HUES6 (cell line): ENCODE results near the gene TMEM258.

Experiments used
- H3K27ac ChIP-seq: 2 replicates; pipeline ENCODE4 v1.7.0; 2013; ENCODE audit warnings: low read depth, mild to moderate bottlenecking, low read length, inconsistent platforms
- H3K27me3 ChIP-seq: 2 replicates; pipeline ENCODE4 v1.6.1; 2013; ENCODE audit warnings: low read length; ENCODE audit not compliant: control insufficient read depth, insufficient read depth
- H3K36me3 ChIP-seq: 2 replicates; pipeline ENCODE4 v1.6.1; 2013; ENCODE audit warnings: low read length; ENCODE audit not compliant: control insufficient read depth, insufficient read depth
- H3K4me1 ChIP-seq: 2 replicates; pipeline ENCODE4 v1.6.1; 2013; ENCODE audit warnings: low read length; ENCODE audit not compliant: control insufficient read depth, insufficient read depth
- H3K4me3 ChIP-seq: 2 replicates; pipeline ENCODE4 v1.5.1; 2013; ENCODE audit warnings: low read depth, low read length
- H3K9ac ChIP-seq: one replicate; pipeline ENCODE4 v1.6.1; 2013; ENCODE audit warnings: mild to moderate bottlenecking, low read length
- H3K9me3 ChIP-seq: 2 replicates; pipeline ENCODE4 v1.6.1; 2013; ENCODE audit warnings: low read depth, low read length; ENCODE audit not compliant: control insufficient read depth, insufficient read depth

Gene TMEM258

DNA sequence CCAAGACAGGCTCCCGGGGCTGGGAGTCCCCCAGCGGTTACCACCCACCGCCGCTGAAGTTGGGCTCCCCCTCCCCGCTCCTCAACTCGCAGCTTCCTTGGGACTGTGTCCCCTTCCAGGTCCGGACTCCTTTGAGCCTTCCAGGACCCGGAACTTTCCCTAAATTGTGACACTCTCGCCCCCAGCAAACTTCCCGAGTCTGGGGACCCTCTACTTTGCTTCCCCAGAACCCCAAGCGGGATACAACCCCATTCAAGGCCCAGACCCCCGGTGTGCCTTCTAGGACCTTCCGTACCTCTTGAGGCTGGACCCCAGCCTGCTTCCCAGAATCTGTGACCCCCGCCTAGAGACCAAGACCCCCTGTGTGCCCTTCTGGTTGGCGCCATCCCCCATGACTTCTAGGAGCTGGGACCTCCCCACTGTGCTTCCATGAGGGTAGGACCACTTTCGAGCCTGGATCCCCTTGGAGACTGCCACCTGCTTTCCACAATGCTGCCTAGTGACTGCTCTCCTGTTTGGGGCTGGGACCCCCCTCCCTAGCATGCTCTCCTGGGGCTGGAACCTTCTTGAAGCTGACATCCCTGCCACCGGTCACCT is 39.4 kb downstream of the TMEM258 start:
- no peaks in the 10 kb centered on the region for H3K9me3 ChIP-seq
- H3K4me1 ChIP-seq, result peaks cover 72% of the 10 kb centered on the region
- peak overlapping the region; percentile 69 for H3K4me3 ChIP-seq
- peaks cover 29% of the 10 kb centered on the region for H3K27me3 ChIP-seq
- no peak overlapping the region for H3K27ac ChIP-seq
- H3K9ac ChIP-seq, result peak overlapping the region; percentile 66
- no peaks in the 10 kb centered on the region for H3K36me3 ChIP-seq

DNA sequence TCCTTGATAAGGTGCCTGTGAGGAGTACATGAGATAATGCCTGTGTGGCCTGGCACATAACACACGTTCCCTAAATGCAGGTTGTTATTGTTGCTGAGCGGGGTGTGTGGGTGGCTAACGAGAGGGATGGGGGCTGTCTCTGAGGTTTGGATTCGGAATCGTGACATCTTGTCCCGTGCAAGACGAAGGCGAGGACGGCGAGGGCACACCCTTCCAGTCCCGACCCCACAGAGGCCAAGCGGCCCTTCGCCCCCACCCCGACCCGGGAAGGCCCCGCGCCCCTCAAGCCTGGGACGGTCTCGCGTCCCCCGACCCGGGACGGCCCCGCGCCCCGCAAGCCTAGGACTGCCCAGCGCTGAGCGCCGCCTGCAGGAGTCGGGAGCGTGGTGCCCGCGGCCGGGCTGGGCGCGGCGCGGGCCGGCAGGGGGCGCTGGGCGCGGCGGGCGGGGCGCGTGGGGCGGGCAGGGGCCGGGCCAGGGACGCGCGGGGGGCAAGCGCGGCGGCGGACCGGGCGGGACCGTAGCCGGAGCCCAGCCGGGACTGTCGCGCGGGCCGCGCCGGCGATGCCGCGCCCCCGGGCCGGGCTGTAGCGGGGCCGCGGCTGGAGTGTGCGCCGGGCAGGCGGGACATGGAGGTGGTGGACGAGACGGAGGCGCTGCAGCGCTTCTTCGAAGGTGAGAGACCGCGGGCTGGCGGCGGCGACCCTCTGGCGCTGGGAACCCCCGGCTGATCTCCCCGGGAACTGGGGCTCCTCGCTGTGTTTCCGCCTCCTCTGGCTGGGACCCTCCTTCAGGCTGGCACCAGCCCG is 40.1 kb downstream of the TMEM258 start, which contains the start of gene MYRF:
Gene MYRF (plus strand): TSS at position 520 of the 808 bp plus-strand sequence. CDS start 109 bp downstream, at position 629.
- Histone ChIP-seq H3K27me3 (peaks cover 29% of the 10 kb centered on the region), H3K9me3 (no peaks in the 10 kb centered on the region), H3K9ac (peak within 1 kb of the TSS; percentile 66), H3K27ac (no peak within 1 kb of the TSS), H3K4me3 (peak within 1 kb of the TSS; percentile 69), H3K36me3 (no peaks in the 10 kb centered on the region), H3K4me1 (peaks cover 74% of the 10 kb centered on the region)

DNA sequence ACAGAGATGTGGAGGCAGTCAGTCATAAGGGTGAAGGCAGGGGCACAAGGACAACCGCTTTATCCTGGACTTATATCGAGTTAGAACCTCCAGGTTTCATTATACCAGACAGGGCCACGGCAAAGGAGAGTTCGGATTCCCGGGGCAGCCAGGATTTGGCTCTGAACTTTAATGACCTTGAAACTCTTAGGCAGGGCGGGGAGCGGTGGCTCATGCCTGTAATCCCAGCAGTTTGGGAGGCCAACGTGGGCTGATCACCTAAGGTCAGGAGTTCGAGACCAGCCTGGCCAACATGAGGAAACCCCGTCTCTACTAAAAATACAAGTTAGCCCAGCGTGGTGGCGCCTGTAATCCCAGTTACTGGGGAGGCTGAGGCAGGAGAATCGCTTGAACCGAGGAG is 41.0 kb downstream of the TMEM258 start:
- H3K4me3 ChIP-seq, result no peak overlapping the region
- peaks cover 29% of the 10 kb centered on the region for H3K27me3 ChIP-seq
- H3K4me1 ChIP-seq, result peaks cover 66% of the 10 kb centered on the region
- H3K9ac ChIP-seq, result no peak overlapping the region
- H3K36me3 ChIP-seq, result no peaks in the 10 kb centered on the region
- H3K9me3 ChIP-seq, result no peaks in the 10 kb centered on the region
- H3K27ac ChIP-seq, result no peak overlapping the region

DNA sequence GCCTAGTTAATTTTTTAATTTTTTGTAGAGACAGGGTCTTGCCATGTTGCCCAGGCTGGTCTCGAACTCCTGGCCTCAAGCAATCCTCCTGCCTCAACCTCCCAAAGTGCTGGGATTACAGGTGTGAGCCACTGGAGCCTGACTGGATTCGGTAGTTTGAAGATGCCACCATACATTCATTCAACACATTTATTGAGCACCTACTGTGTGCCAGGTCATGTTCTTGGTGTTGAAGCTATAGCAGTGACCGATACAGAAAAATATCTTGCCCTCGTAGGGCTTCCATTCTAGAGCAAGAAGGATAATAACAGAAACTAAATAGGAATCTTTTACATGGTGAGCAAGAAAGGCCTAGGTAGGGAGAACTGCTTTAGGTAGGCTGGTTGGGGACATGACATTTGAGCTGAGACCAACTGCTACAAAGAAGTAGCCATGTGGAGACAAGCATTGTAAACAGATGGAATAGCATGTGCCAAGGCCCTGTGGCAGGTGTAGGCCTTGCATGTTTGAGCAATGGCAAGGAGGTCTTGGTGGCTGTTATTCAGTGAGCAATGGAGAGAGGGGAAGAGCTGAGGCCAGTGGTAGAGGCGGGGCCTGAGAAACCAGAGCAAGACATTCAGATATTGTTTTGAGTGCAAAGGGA is 41.6 kb downstream of the TMEM258 start:
- Histone ChIP-seq H3K4me1 (peaks cover 60% of the 10 kb centered on the region), H3K27me3 (peaks cover 29% of the 10 kb centered on the region)

DNA sequence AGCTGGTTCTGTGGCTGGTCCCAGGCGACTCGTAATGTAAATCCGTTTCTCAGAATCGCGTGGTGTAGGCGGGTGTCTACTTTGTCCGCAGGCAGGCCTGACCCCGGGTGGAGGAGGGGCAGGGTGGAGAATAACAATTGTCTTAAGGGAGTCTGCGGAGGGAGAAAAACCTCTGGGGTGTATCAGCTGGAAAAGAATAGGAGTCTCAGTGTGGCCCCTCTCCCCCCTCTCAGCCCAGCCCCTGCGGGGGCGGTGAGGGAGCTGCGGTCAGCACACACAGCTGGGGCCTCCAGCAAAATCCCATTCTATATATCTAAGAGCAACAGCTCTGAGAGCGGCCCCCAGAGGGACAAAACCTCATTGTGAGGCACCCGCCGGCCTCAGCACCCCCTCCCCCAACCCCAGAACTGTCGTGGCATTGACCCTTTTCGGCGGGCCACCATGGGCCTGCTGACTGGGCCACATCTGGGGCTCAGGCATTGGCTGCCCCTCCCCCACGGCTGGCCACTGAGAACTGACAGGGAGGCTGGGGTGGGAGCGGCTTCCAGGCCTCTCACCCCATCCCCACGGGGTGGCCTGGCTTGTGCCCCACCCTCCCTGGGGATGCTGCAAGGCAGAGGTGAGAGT is 42.7 kb downstream of the TMEM258 start:
- peaks cover 29% of the 10 kb centered on the region for H3K27me3 ChIP-seq
- H3K36me3 ChIP-seq, result no peaks in the 10 kb centered on the region
- peaks cover 50% of the 10 kb centered on the region for H3K4me1 ChIP-seq
- no peaks in the 10 kb centered on the region for H3K9me3 ChIP-seq
- no peak overlapping the region for H3K27ac ChIP-seq
- no peak overlapping the region for H3K4me3 ChIP-seq
- H3K9ac ChIP-seq, result no peak overlapping the region

More for the DNA sequence above, 41.6 kb downstream of the TMEM258 start:
- no peaks in the 10 kb centered on the region for H3K9me3 ChIP-seq
- H3K27ac ChIP-seq, result no peak overlapping the region
- no peaks in the 10 kb centered on the region for H3K36me3 ChIP-seq
- no peak overlapping the region for H3K4me3 ChIP-seq
- H3K9ac ChIP-seq, result no peak overlapping the region

DNA sequence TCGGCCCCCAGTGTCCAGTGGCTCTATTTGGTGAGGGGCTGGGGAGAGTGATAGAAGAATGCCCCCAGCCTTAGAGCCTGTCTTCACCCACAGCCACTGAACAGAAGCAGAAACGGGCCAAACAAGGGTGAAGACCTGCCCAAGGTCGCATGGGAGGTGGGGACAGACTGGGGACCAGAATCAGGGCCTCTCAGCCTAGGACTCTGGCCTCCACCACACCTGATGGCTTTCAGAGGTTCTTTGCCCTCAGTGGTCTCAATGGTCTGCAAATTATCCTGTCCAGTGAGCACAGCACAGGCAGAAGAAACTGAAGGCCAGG is 44.5 kb downstream of the TMEM258 start:
- Histone ChIP-seq H3K4me1 (peaks cover 35% of the 10 kb centered on the region), H3K36me3 (no peaks in the 10 kb centered on the region), H3K27ac (no peak overlapping the region), H3K27me3 (peaks cover 14% of the 10 kb centered on the region), H3K9ac (no peak overlapping the region), H3K9me3 (no peaks in the 10 kb centered on the region), H3K4me3 (no peak overlapping the region)

DNA sequence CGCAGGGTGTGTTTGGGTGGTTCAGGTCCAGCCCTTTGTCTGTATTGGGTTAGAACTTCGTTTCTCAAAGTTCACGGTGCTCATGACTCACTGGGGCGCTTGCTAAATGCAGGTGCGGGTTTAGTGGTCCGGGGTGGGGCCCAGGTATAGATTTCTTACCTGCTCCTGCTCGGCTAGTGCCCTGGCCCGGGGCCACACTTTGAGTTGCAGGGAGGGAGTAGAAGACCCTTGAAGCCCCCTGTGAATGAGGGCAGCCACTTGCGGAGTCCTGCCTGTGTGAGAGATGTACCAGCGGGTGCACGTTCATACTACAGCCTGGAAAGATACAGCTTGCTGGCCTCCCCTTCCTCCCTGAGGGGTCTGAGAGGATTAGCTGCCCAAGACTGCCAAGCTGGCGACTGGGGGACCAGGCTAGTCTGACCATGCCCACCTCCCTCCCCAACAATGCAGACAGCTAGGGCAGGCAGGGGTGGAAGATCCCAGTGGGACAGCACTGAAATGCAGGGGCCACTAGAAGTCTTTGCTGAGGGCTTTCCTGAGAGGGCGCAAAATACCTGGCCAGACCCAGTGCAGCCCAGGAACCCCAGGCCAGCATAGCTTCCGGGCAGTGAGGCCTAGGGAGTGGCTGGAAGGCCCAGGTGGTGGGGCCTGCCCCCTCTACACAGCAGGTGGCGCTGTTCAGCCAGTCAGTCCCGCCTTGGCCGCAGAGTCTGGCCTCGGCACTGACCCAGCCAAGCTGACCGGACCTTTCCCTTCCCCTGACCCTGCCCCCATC is 45.0 kb downstream of the TMEM258 start:
- peaks cover 11% of the 10 kb centered on the region for H3K27me3 ChIP-seq
- H3K9ac ChIP-seq, result peak overlapping the region; percentile 46

DNA sequence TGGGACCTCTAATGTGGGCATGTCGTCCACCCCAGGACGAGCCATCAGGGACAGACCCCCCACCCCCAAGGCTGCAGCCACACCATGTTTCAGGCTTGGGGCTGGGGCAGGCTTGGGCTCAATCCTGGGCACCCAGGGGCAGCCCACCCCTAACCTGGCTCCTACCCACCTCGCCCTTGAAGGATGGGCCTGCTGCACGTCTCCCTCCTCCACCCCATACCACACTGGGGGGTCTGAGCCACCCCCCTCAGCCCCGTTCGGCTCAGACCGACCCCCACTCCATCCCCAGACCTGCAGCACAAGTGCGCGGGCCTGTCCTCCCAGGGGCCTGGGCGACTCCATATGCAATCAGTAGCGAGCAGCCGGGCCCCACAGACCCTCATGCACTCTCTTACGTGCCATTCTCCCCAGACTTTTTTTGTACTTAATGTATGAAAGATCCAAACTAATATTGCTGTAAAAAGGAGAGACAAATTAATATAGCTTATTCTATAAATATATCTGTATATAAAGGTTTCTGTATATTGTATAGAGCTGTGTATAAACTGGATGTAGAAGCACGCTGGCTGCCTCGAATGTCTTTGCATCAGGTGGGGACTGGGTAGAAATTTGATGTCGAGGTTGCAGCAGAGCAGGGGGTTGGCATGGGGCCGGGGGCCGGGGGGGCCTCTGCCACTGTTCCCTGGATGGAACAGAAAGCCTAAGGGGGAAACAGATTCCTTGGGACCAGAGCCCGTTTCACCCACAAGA is 45.8 kb downstream of the TMEM258 start:
- H3K9ac ChIP-seq, result no peak overlapping the region
- peaks cover 7% of the 10 kb centered on the region for H3K36me3 ChIP-seq
- no peak overlapping the region for H3K4me3 ChIP-seq
- H3K27ac ChIP-seq, result no peak overlapping the region
- H3K9me3 ChIP-seq, result no peaks in the 10 kb centered on the region
- peaks cover 5% of the 10 kb centered on the region; the same call in 1 of the 2 replicates for H3K27me3 ChIP-seq
- H3K4me1 ChIP-seq, result peaks cover 30% of the 10 kb centered on the region

More for the DNA sequence above, 45.0 kb downstream of the TMEM258 start:
- H3K4me3 ChIP-seq, result no peak overlapping the region
- H3K27ac ChIP-seq, result no peak overlapping the region
- H3K36me3 ChIP-seq, result peaks cover 1% of the 10 kb centered on the region
- peaks cover 34% of the 10 kb centered on the region for H3K4me1 ChIP-seq
- H3K9me3 ChIP-seq, result no peaks in the 10 kb centered on the region

DNA sequence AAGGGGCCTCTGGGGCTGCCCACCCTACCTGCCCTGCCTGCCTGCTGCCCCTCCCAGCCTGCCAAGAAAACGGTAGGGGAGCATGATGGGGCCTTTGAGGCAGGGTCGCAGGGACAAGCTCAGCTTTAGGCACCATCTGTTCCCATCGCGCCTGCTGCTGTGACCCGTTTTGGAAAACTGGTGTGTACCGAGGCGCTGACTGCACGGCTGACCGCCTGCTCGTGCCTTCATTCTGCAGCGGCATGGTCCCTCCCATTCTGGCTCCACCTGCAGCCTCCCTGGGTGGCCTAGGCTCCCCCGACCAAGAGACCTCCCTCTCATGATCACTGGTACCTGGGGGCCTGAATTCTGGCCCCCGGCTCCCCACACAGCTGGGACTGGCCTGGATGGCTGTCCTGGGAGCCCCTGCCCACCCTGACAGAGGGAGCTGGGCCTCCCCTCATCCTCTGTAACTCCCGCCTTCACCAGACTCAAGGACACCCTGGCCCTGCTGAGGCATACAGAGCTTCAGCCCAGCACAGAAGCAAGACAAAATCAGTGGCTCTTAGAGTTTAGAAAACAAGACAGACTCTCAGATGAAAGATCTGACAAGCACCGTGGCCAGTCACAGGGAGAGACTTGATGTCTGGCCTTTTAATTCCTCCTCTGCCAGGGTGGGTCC is 46.5 kb downstream of the TMEM258 start:
- H3K9me3 ChIP-seq, result no peaks in the 10 kb centered on the region
- peaks cover 30% of the 10 kb centered on the region for H3K4me1 ChIP-seq
- H3K4me3 ChIP-seq, result no peak overlapping the region
- H3K9ac ChIP-seq, result no peak overlapping the region
- peaks cover 11% of the 10 kb centered on the region for H3K36me3 ChIP-seq
- H3K27me3 ChIP-seq, result peaks cover 1% of the 10 kb centered on the region; the same call in 1 of the 2 replicates
- H3K27ac ChIP-seq, result no peak overlapping the region
